Uterus (tissue), 2 donors: Measurements from ENCODE around the gene F2RL3.

Experiments
- POLR2A ChIP-seq, 2 donors: fragments of 450-650 bp; IDR thresholded peaks; one replicate each; pipeline ENCODE4 v1.6.1; 2016; ENCODE audit warnings: antibody characterized with exemption in 2 of 2, mild to moderate bottlenecking in 1 of 2, moderate library complexity in 1 of 2
- TF ChIP-seq, protein P1 (sequence below), 4 experiments: fragments of 200-600 bp in 2 of 4; fragments of 450-650 bp in 2 of 4; sonication (generic) in 2 of 4; IDR thresholded peaks; one replicate each; pipeline ENCODE4 v1.5.1; 2016 to 2019; ENCODE audit warnings: antibody characterized with exemption in 4 of 4, mild to moderate bottlenecking in 2 of 4, moderate library complexity in 1 of 4

DNA sequence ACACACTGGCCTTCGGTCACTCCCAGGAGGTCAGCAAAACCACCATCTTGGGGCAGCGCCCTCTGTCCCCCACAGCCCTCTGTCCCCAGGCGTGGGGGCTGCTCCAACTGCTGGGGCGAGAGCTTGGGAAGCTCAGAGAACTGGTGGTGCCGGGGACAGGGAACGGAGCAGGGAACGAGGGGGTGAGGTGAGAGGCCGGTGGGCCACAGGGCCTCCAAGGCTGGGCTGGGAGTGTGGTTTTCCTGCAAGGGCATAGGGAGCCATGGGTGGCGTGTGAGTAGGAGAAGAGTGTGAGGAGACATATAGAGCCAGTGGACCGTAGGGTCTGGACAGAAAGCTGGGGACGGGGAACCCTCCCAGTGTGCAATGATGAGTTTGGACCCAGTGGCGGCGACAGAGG is 34.1 kb downstream of the F2RL3 start:
- TF ChIP-seq POLR2A (IDR thresholded peaks at IDR 0.05), result no peak
- TF ChIP-seq, protein P1, sequence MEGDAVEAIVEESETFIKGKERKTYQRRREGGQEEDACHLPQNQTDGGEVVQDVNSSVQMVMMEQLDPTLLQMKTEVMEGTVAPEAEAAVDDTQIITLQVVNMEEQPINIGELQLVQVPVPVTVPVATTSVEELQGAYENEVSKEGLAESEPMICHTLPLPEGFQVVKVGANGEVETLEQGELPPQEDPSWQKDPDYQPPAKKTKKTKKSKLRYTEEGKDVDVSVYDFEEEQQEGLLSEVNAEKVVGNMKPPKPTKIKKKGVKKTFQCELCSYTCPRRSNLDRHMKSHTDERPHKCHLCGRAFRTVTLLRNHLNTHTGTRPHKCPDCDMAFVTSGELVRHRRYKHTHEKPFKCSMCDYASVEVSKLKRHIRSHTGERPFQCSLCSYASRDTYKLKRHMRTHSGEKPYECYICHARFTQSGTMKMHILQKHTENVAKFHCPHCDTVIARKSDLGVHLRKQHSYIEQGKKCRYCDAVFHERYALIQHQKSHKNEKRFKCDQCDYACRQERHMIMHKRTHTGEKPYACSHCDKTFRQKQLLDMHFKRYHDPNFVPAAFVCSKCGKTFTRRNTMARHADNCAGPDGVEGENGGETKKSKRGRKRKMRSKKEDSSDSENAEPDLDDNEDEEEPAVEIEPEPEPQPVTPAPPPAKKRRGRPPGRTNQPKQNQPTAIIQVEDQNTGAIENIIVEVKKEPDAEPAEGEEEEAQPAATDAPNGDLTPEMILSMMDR (IDR thresholded peaks at IDR 0.05), result no peak
